Hepatic stellate cell (primary cell): ENCODE measurements around the gene DYNLT1.

ENCODE experiments used
- DNase-seq: peaks from one replicate; pipeline ENCODE4 v3.0.0; 2011; ENCODE audit warnings: low spot score

The DYNLT1 gene

DNA sequence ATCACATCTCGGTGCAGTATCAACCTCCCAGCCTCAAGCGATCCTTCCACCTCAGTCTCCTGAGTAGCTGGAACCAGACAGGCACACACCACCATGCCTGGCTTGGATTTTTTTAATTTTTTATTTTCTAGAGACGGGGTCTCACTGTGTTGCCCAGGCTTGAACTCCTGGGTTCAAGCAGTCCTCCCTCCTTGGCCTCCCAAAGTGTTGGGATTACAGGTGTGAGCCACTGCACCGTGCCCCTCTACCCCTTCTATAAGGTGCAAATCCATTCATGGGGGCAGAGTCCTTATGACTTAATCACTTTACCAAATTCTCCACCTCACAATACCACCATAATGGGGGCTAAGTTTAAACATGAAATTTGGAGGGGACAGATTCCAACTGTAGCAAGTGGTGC lies 47.0 kb downstream of the DYNLT1 start:
- no peak for DNase-seq

DNA sequence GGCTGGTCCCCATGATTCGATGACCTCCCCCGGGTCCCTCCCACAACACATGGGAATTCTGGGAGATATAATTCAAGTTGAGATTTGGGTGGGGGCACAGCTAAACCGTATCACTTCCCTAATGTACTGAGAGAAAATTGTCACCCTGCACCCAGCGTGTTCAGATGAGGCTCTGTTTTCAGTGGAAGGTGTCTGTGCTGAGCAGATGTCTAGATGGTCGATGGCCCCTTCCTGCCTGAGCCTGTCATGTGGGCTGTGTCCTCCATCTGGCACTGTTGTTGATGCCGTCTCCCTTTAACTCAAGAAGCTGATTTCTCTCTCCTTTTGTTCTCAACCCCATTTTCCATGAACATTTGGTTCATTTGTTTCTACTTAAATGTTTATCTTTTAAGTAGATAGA lies 47.7 kb downstream of the DYNLT1 start:
- no peak for DNase-seq

DNA sequence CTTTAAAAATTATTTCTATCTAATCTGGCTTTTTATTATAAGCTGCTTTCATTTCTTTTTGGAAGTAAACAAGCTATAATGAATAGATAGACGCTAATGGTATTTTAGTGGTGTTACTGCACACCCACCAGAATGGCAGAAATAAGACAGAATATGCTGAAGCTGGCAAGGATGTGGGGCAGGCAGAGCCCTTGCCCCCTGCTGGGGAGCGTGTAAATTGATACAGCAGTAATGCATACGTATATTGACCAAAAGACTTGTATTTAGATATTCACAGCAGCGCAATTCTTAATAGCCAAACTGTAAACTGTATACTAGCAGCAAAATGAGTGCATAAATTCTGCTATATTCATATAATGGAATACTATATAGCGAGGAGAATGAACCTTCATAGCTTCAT lies 49.3 kb downstream of the DYNLT1 start:
- DNase-seq = no peak

DNA sequence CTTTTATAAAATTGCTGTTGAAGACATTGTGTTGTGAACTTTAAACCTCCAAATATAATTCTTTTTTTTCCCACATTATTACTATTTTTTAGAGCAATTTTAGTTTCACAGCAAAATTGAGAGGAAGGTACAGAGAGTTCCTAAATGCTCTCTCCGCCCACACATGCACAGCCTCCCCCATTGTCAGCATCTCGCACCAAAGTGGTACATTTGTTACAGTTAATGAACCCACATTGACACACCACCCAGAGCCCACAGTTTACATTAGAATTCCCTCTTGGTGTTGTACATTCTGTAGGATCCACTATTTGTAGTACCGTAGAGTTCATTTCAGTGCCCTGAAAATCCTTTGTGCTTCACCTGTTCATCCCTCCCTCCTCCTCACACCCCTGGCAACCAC lies 50.9 kb downstream of the DYNLT1 start:
- DNase-seq = no peak

DNA sequence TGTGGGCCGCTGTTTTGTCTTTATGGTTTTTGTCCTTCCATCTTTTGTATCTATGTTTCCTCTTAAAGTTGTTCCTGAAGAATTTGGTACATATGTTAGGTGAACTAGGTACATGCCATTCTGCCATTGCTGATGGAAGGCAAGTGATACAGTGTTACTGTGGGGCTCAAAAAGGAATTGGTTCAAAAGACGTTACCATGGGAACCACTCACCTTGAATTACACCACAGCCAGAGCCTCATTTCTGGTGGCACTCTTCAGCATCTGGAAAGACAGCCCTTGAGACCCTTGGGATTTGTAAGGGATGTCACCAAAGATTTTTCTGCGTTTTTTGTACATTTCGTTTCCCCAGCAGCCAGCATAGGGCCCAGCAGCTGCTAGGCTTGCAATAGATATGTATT lies 52.7 kb downstream of the DYNLT1 start:
- no peak for DNase-seq

DNA sequence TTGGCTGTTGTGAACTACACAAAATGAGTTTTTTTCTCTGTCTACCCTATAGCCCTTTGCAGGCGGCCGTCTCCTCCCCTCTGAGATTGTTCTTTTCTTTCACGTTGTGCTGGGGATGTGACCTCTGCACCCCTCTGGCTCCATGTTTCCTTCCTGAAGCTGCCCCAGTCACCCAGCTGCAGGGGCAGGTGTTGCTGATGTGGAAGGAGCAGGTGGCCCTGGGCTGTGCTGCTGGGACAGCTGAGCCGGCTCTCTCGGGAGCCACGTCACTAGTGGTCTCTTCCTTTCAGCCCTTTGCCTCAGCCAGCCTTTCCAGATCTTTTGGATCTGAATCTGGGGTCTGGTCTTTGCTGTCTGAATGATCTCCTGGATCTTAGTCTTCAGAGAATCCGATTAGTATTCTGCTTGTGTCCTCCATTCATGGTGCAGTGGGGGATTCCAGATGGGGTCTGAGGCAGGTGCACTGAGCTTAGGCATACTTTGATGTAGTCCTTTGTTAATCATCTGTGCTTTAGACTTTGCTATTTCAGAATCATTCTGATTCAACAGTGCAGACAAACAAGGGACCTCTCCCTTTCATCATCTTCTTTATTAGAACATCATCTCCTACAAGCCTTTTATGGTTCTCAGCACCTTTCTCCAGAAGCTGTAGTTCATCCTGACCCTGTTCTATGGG lies 53.3 kb downstream of the DYNLT1 start:
- DNase-seq = no peak

DNA sequence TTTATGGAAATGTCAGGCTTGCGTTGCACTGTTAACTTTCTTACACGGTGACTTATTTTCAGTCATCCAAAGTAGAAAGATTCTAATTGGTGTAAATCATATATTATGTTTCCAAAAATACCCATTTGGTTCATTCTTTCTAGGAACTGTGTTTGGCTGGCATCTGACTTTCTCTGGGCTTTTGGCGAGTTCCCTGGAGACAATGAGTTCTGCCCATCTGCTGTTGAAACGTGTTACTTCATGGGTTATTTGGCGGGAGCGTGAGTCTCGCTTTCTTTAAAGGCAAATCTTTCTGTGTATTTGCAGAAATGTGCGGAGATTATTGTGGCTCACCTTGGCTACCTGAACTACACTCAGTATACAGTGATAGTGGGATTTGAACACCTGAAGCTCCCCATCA lies 55.2 kb downstream of the DYNLT1 start:
- no peak for DNase-seq

DNA sequence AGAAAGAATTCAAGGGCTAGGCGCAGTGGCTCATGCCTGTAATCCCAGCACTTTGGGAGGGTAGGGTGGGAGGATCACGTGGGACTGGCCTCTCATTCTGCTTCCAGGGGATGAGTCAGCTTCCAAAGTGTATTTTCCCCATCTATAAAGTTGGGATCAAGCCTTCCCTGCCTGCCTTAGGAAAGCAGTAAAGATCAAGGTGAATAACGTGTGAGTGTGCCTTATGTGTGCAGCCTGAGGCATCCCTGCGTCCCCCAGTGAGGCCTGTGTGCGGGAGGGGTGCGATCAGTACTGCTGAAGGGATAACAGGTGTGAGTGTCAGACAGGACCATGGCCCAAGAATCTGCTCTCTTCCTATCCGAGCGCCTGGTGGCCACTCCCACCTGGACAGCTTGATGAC lies 57.9 kb downstream of the DYNLT1 start:
- DNase-seq = no peak
